GM18868 (cell line): ENCODE results near the gene UGT1A7.
"Not testable (repeated sequence)": the region's sequence is repeated elsewhere in the genome, so short reads cannot be mapped to it uniquely, and the experiment has no call there.

Source experiments
- ATAC-seq: cut with Tn5 transposase; IDR thresholded peaks from one replicate; pipeline ENCODE4 v1.9.1; 2021; ENCODE audit warnings: mild to moderate bottlenecking, moderate library complexity; ENCODE audit not compliant: unreplicated experiment

Gene UGT1A7

DNA sequence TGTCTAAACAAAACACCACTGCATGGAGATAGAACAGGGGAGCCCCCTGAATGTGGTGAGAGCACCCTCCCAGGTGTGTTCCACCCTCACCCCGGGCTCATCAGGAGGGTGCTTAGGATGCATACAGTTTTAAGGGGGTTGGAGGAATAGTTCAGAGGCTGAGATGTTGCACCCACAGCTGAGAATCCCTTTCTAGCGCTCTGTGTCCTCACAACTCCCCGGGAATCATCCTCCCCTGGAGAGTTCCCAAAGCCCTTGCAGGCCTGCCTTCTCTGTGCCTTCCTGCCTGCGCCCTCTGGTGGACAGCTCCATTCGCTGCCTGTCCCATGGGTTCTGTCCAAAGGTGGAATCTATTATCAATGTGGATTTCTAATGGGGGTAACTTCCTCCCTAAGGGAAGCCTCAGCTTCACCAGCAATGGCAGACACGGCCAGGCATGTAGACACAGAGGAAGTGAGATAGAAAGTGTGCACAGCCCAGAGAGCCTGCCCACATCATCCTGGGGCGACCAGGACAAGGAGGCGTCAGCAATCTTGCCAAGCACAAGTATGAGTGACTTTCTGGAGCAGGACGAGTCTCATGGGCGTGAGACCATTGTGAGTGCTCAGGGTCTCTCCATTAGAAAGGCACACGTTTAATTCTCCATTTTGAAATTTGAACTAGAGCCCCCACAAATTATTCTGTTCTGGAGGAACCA, 29.8 kb downstream of the UGT1A7 start:
- peak; percentile 62 for ATAC-seq

DNA sequence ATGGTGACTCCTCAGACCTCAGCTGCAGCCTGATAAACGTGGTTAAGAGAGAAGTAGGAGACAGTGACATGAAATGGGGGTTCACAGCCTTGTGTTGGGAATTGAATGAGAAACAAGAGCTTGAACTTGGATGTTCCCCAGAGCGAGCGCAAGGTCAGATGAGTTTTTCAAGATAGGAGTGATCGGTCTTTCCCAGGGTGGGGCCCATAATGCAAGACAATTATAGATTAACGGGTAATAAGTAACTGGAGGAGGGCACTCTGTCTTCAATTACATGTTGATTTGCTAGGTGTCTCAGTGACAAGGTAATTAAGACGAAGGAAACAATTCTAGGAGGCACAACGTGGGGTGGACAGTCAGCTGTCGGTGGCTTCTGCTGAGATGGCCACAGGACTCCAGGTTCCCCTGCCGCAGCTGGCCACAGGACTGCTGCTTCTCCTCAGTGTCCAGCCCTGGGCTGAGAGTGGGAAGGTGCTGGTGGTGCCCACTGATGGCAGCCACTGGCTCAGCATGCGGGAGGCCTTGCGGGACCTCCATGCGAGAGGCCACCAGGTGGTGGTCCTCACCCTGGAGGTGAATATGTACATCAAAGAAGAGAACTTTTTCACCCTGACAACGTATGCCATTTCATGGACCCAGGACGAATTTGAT, 31.0 kb downstream of the UGT1A7 start, which contains the start of gene UGT1A5:
Gene UGT1A5 (plus strand): TSS at position 297 of the 651 bp plus-strand sequence. CDS start 85 bp downstream, at position 382.
- ATAC-seq: no peak

DNA sequence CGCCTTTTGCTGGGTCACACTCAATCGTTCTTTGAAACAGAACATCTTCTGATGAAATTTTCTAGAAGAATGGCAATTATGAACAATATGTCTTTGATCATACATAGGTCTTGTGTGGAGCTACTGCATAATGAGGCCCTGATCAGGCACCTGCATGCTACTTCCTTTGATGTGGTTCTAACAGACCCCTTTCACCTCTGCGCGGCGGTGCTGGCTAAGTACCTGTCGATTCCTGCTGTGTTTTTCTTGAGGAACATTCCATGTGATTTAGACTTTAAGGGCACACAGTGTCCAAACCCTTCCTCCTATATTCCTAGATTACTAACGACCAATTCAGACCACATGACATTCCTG, 31.5 kb downstream of the UGT1A7 start:
- ATAC-seq: no peak

DNA sequence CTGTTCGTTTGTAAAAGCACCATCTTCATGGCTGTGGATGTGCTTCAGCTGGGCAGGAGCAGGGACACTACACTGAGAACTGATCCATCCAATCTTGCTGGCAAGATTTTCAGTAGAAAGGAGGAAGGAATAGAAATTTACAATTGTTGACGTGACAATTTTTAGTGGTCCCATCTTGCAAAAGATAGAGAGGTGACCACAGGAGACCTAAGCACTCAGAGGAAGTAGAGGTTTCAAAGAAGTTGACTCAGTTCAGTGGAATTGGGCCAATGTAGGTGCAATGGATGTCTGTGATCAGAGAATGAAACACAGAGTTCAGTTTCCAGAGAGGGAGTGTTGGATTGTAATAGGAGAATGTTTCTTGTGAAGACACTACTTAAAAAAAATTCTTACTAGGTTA, 32.4 kb downstream of the UGT1A7 start:
- ATAC-seq: no peak

DNA sequence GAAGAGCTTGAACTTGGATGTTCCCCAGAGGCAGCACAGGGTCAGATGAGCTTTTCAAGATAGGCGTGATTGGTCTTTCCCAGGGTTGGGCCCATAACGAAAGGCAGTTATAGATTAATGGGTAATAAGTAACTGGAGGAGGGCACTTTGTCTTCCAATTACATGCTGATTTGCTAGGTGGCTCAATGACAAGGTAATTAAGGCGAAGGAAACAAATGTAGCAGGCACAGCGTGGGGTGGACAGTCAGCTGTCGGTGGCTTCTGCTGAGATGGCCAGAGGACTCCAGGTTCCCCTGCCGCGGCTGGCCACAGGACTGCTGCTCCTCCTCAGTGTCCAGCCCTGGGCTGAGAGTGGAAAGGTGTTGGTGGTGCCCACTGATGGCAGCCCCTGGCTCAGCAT, 36.9 kb downstream of the UGT1A7 start, which contains the start of gene UGT1A4:
Gene UGT1A4 (plus strand): TSS at position 185 of the 400 bp plus-strand sequence. CDS start 85 bp downstream, at position 270.
- no peak for ATAC-seq

DNA sequence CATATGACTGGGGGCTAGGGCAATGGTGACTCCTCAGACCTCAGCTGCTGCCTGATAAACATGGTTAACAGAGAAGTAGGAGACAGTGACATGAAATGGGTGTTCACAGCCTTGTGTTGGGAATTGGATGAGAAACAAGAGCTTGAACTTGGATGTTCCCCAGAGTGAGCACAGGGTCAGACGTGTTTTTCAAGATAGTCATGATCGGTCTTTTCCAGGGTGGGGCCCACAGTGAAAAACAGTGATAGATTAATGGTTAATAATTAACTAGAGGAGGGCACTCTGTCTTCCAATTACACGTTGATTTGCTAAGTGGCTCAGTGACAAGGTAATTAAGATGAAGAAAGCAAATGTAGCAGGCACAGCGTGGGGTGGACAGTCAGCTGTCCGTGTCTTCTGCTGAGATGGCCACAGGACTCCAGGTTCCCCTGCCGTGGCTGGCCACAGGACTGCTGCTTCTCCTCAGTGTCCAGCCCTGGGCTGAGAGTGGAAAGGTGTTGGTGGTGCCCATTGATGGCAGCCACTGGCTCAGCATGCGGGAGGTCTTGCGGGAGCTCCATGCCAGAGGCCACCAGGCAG, 47.1 kb downstream of the UGT1A7 start, which contains the start of gene UGT1A3:
Gene UGT1A3 (plus strand): TSS at position 320 of the 579 bp plus-strand sequence. CDS start 85 bp downstream, at position 405.
- no peak for ATAC-seq

DNA sequence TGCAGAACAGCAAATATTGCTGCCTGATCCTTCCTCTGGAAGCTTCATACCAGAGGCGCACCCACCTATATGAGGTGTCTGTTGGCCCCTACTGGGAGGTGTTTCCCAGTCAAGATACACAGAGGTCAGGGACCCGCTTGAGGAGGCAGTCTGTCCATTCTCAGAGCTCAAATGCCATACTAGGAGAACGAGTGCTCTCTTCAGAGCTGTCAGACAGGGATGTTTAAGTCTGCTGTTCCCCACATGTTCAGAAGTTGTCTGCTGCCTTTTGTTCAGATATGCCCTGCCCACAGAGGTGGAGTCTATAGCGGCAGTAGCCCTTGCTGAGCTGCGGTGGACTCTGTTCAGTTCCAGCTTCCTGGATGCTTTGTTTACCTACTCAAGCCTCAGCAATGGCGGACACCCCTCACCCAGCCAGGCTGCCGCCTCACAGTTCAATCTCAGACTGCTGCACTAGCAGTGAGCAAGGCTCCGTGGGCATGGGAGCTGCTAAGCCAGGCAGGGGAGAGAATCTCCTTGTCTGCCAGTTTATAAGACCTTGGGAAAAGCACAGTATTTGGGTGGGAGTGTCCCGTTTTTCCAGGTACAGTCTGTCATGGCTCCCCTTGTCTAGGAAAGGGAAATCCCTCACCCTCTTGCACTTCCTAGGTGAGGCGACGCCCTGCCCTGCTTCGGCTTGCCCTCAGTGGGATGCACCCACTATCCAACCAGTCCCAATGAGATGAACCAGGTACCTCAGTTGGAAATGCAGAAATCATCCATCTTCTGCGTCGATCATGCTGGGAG, 55.4 kb downstream of the UGT1A7 start:
- not testable (repeated sequence) for ATAC-seq

DNA sequence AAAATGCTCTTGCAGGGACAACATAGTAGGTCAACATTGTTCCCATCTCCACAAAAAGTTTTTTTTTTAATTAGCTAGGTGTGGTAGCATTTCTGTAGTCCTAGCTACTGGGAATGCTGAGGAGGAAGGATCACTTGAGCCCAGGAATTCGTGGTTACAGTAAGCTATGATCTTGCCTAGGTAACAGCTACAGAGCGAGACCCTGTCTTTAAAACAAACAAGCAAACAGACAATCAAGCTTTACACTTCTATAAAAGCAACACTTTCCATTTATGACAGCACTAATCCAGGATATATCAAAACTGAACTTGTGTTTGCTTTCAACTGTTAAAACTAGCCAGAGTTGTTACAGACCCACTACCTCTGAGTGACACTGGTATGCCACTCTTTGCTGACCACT, 59.2 kb downstream of the UGT1A7 start:
- ATAC-seq: no peak

DNA sequence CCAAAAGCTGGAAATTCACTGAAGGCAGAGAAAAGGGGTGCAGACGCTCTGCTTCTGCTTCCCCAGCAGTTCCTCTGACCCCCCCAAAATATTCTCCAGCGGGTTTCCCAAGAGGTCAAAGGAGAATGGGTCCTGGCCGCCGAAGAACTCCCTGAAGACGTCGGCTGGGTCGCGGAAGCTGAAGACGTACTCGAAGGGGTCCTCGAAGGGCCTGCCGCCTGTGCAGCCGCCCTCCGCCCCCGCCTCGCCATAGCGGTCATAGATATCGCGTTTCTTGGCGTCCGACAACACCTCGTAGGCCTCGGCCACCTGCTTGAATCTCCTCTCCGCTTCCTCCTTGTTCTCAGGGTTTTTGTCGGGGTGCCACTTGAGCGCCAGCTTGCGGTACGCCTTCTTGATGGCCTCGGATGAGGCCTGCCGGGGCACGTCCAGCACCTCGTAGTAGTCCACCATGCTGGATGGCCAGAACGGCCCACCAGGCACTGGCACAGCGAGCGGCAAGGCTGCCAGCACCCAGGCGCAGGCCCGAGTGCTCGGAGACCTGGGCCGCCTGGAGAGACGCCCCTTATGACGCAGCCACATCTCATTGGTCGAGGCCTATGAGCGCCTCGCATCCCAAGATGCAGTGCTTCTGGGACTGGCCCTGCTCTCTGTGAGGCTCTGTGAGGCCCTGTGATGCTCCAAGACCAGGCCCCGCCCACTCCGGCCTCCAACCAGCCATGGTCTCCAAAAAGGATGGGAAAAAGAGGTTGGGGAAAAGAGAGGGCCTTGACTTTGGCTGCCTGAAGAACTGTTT, 62.0 kb downstream of the UGT1A7 start:
- ATAC-seq: no peak

DNA sequence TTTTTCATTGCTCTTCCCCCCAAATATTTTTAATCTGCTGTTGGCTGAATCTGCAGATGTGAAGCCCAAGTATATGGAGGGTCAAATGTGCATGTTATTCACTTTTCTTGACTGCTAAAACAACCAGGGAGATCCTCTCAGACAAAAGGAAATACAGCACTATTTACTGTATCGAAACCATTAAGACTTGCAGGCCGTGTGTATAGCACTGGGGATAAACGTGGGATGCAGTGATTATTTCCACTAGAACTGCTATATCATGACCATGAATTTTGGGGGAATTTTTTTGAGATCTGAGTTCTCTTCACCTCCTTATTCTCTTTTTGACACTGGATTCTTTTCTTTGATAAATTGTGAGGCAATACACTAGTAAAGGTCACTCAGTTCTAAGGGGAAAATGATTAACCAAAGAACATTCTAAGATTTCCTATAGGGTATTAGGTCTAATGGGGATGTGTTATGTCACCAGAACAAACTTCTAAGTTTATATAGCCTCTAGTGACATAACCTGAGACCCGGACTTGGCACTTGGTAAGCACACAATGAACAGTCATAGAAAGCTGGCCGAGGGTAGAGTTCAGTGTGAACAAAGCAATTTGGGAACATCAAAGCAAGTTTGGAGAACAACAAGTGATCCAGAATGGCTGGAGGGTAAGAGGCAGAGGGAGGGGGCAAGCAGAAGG, 63.5 kb downstream of the UGT1A7 start:
- no peak for ATAC-seq

DNA sequence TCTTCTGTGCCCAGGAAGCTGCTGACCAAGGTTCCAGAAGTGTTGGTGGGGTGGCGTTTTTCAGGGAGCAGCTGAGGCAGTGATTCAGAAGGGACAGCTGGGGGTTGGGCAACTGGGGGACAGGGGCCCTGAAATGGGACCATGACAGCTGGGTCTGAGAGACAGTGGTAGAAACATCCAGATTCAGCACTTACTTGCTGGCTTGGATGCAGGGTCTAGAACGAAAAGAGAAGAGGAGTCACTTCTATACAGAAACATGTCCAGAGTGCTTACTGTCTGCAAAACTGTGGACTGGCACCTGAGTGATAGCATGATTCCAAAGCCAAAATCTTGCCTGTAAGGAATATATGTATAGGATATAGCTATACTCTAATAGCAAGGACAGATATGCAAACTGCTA, 64.1 kb downstream of the UGT1A7 start:
- not testable (repeated sequence) for ATAC-seq

DNA sequence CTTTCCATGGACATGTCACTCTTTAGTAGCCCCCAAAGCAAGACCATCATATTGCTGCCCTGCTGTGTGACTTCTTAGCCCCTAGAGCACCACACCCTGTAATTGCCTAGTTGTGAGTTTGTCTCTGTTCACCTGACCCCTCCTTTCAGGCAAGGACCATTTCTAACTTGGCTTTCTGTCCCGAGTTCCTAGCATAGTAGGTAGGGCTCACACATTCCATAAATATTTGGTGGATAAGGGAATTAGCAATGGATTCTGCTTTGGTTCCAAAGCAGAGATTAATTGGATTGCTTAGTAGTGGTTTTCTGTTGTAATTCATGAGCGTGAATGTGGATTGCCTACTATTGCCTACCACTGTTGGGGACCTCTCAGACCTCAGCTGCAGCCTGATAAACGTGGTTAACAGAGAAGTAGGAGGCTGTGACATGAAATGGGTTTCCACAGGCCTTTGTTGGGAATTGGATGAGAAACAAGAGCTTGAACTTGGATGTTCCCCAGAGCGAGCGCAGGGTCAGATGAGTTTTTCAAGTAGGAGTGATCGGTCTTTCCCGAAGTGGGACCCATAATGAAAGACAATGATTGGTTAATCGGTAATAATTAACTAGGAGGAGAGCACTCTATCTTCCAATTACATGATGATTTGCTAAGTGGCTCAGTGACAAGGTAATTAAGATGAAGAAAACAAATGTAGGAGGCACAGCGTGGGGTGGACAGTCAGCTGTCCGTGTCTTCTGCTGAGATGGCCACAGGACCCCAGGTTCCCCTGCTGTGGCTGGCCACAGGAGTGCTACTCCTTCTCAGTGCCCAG, 65.0 kb downstream of the UGT1A7 start:
- ATAC-seq: no peak

DNA sequence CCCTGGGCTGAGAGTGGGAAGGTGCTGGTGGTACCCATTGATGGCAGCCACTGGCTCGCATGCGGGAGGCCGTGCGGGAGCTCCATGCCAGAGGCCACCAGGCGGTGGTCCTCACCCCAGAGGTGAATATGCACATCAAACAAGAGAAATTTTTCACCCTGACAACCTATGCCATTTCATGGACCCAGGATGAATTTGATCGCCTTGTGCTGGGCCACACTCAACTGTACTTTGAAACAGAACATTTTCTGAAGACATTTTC, 65.5 kb downstream of the UGT1A7 start:
- no peak for ATAC-seq

DNA sequence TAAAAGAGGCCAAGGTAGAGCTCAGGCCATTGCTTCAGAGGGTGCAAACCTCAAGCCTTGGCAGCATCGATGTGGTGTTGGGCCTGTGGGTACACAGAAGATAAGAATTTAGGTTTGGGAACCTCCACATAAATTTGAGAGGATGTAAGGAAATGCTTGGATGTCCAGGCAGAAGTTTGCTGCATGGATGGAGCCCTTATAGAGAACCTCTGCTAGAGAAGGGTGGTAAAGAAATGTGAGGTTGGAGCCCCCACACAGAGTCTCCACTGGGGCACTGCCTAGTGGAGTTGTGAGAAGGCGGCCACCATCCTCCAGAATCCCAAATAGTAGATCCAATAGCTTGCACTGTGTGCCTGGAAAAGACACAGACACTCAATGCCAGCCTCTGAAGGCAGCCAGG, 69.0 kb downstream of the UGT1A7 start:
- not testable (repeated sequence) for ATAC-seq

DNA sequence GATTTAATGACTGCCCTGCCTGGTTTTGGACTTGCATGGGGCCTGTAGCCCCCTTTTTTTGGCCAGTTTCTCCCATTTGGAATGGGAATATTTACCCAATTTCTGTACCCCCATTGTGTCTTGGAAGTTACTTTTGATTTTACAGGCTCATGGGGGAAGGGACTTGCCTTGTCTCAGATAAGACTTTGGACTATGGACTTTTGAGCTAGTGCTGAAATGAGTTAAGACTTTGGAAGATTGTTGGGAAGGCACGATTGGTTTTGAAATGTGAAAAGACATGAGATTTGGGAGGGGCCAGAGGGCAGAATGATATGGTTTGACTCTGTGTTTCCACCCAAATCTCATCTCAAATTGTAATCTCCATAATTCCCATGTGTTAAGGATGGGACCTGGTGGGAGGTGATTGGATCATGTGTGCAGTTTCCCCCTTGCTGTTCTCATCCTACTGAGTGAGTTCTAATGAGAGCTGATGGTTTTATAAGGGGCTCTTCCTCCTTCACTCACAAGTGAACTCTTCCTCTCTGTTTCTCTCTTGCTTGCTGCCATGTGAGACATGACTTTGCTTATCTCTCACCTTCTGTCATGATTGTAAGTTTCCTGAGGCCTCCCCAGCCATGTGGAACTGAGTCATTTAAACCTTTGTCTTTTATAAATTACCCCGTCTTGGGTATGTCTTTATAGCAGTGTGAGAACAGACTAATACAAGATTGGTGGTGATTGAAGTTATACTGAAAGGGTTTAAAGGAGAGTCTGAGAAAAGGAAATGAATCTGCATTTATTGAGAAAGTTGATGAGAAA, 69.7 kb downstream of the UGT1A7 start:
- not testable (repeated sequence) for ATAC-seq

DNA sequence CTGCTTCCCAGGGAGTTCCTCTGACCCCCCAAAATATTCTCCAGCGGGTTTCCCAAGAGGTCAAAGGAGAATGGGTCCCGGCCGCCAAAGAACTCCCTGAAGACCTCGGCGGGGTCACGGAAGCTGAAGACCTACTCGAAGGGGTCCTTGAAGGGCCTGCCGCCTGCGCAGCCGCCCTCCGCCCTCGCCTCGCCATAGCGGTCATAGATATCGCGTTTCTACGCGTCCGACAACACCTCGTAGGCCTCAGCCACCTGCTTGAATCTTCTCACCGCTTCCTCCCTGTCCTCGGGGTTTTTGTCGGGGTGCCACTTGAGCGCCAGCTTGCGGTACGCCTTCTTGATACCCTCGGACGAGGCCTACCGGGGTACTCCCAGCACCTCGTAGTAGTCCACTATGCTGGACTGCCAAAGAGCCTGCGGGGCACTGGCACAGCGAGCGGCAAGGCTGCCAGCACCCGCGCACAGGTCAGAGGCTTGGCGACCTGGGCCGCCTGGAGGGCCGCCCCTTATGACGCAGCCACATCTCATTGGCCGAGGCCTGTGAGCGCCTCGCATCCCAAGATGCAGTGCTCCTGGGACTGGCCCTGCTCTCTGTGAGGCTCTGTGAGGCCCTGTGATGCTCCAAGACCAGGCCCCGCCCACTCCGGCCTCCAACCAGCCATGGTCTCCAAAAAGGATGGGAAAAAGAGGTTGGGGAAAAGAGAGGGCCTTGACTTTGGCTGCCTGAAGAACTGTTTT, 73.3 kb downstream of the UGT1A7 start:
- ATAC-seq: no peak

DNA sequence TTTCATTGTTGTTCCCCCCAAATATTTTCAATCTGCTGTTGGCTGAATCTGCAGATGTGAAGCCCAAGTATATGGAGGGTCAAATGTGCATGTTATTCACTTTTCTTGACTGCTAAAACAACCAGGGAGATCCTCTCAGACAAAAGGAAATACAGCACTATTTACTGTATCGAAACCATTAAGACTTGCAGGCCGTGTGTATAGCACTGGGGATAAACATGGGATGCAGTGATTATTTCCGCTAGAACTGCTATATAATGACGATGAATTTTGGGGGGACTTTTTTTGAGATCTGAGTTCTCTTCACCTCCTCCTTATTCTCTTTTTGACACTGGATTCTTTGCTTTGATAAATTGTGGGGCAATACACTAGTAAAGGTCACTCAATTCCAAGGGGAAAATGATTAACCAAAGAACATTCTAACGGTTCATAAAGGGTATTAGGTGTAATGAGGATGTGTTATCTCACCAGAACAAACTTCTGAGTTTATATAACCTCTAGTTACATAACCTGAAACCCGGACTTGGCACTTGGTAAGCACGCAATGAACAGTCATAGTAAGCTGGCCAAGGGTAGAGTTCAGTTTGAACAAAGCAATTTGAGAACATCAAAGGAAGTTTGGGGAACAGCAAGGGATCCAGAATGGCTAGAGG, 74.9 kb downstream of the UGT1A7 start:
- ATAC-seq: no peak
